VCaP (cell line): ENCODE results near the gene ARHGAP1.

Experiments
- H3K27ac ChIP-seq: fragments of 450-650 bp; 2 replicates; pipeline ENCODE4 v1.5.1; 2017
- TF ChIP-seq, protein P1 (sequence below): fragments of 450-650 bp; conservative IDR thresholded peaks from 2 replicates; pipeline ENCODE4 v1.5.1; 2017; ENCODE audit warnings: mild to moderate bottlenecking, moderate library complexity

The ARHGAP1 gene

DNA sequence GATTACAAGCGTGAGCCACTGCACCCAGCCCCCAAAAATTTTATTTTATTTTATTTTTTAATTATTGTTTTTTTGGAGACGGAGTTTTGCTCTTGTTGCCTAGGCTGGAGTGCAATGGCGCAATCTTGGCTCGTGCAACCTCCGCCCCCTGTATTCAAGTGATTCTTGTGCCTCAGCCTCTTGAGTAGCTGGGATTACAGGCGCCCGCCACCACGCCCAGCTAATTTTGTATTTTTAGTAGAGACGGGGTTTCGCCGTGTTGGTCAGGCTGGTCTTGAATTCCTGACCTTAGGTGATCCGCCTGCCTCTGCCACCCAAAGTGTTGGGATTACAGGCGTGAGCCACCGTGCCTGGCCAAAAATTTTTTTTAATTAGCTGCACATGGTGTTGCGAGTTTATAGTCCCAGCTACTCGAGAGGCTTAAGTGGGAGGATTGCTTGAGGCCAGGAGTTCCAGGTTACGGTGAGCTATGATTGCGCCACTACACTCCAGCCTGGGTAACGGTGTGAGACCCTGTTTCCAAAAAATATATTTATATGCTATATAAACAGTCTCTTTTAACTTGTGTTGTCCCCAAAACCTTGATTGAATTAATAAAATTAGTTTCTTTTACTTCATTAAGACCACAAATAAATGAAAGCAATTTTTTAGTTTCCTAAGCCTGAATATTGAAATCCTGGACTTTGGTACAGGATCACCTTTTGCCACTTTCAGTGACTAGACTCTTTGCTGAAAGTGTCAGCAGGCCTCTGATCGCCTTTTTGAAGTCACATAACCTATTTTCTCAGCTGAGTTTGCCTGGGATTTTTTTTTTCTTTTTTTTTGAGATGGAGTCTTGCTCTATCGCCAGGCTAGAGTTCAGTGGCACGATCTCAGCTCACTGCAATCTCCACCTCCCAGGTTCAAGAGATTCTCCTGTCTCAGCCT, 66.9 kb downstream of the ARHGAP1 start:
- TF ChIP-seq, protein P1, sequence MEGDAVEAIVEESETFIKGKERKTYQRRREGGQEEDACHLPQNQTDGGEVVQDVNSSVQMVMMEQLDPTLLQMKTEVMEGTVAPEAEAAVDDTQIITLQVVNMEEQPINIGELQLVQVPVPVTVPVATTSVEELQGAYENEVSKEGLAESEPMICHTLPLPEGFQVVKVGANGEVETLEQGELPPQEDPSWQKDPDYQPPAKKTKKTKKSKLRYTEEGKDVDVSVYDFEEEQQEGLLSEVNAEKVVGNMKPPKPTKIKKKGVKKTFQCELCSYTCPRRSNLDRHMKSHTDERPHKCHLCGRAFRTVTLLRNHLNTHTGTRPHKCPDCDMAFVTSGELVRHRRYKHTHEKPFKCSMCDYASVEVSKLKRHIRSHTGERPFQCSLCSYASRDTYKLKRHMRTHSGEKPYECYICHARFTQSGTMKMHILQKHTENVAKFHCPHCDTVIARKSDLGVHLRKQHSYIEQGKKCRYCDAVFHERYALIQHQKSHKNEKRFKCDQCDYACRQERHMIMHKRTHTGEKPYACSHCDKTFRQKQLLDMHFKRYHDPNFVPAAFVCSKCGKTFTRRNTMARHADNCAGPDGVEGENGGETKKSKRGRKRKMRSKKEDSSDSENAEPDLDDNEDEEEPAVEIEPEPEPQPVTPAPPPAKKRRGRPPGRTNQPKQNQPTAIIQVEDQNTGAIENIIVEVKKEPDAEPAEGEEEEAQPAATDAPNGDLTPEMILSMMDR = no peak
- no peak overlapping the region for H3K27ac ChIP-seq

DNA sequence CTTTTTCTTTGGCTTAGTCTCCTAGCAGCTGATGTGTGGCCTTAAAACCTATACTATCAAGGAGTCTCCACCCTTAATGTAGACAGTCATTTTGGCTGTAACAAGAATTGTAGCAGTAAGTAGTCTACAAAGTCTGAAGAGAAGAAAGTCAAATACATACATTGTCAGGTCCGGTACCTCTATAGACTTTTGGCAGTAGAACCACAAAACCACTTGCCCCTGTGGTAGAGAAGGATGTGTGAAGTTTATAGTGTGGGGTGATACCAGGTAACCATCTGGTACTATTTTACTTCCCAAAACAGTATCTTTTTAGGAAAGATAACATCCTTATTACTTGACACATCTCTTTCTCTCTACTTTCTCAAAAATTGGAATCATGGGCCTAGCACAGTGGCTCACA, 67.9 kb downstream of the ARHGAP1 start:
- TF ChIP-seq, protein P1 = no peak

DNA sequence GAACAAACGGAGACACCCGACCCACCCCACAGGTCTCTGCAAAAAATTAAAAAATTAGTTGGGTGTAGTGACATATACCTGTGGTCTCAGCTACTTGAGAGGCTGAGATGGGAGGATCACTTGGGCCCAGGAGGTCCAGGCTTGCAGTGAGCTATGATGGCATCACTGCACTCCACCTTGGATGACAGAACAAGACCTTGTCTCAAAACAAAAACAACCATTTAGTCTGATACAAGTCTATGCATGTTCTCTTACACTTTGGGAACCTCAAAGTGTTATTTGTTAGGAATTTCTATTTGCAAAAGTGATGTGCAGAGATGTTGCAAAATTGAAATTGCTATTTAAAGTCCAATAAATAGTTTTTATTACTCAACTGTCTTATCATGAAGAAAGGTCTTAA, 68.7 kb downstream of the ARHGAP1 start:
- H3K27ac ChIP-seq = no peak overlapping the region
- TF ChIP-seq, protein P1 = no peak

More for the DNA sequence above, 67.9 kb downstream of the ARHGAP1 start:
- no peak overlapping the region for H3K27ac ChIP-seq

DNA sequence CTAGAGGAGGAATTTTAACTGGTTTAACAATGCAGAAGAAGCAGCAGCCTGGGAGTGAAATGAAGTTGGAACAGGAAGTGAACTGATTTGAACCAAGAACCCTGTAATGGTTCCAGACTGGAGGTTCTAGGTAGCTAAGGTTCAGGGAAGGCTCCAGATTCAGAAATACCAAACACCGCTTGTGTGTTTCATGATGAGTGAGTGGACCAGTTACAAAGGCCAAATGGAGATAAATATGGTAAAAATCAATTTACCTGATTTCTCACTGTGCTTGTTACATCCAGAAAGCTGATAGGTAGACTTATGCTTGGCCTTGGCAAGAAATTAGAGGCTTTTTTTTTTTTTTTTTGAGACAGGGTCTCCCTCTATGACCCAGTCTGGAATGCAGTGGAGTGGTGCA, 70.2 kb downstream of the ARHGAP1 start:
- TF ChIP-seq, protein P1 = no peak

DNA sequence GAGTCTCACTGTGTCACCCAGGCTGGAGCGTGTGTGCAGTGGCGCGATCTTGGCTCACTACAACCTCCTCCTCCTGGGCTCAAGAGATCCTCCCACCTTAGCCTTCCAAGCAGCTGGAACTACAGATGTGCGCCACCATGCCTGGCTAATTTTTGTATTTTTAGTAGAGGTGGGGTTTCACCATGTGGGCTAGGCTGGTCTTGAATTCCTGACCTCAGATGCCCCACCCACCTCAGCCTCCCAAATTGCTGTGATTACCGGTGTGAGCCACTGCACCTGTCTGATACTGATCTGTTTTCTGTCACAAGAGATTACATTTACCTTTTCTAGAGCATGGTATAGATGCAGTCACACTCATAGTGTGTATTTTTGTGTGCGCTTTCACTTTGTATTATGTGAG, 71.5 kb downstream of the ARHGAP1 start:
- H3K27ac ChIP-seq = no peak overlapping the region
- TF ChIP-seq, protein P1 = no peak

More for the DNA sequence above, 70.2 kb downstream of the ARHGAP1 start:
- H3K27ac ChIP-seq = no peak overlapping the region
